Superior temporal gyrus (tissue), 1 donor: ENCODE results near the gene DOCK7.
"Not testable (repeated sequence)": the region's sequence is repeated elsewhere in the genome, so short reads cannot be mapped to it uniquely, and the experiment has no call there.

Experiments used
- DNase-seq: peaks from one replicate; pipeline ENCODE4 v3.0.0-alpha.2; 2016; ENCODE audit errors: extremely low spot score

Gene DOCK7

DNA sequence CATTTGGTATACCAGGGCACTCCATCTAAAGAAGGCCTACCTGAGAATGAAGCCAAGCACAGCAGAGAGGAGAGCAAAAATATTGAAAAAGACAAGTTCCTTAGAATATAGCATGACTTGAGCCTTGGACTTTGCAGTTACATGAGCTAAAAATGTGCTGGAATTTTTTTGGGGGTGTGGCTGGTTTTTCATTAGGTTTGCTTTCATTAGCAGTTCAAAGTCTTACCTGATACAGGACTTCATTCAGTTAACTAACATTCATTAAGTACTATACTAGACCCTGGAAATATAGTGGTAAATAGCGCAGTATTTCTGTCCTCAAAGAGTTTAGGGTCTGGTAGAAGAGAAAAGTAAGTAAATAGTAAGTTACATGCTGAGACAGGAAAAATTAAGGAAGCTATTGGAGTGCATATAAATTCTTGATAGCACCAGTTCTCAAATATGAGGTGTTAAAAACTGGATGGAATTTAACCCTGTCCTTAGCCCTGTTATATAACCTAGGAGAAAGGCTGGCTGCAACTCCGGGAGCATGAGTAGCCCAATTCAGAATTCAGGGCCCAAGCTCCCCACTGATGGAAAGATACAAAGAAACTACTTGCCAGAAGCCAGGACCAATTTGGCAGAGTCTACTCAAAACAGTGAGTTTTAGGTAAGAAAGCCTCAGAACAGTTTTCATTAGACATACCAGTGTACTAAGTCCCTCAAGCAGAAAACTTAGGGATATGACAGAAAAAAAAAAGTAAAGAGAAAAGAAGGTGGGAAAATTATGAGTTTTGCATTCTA, 3.1 kb upstream of the DOCK7 start:
- no peak for DNase-seq

DNA sequence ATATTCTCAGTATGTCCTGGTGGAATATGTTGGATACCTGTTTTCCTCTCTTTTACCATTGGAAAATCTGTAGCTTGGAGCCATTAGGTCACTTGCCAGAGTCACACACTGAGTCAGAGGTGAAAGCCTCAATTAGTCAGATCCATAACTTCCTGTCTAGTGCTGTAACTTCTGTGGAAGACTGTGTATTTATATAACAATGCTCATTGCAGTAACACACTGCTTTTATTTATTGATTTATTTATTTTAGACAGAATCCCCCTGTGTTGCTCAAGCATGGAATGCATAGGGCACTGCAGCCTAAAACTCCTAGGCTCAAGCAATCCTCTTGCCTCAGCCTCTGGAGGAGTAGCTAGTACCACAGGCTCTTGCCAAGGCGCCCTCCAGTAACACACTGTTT, 1.3 kb upstream of the DOCK7 start:
- DNase-seq: no peak

DNA sequence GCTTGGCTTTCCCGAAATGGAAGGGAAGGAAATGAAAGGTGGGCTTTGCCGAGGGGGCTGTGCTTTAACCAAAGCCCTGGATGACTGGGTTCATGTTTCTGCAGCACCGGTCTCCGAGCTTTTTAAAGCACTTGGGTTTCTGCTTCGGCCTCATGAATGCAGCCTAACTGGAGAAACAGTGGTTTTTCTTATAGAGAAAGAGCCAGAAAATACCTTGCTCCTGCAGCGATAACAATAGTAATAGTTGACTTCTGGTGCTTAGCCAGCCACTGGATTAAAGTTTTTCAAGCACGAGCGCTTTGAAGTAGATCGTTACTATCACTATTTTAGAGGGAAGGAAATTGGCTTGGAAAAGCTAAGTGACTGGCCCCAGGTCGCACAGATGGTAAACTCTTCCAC, 500 bp upstream of the DOCK7 start:
- peak; percentile 52 for DNase-seq

DNA sequence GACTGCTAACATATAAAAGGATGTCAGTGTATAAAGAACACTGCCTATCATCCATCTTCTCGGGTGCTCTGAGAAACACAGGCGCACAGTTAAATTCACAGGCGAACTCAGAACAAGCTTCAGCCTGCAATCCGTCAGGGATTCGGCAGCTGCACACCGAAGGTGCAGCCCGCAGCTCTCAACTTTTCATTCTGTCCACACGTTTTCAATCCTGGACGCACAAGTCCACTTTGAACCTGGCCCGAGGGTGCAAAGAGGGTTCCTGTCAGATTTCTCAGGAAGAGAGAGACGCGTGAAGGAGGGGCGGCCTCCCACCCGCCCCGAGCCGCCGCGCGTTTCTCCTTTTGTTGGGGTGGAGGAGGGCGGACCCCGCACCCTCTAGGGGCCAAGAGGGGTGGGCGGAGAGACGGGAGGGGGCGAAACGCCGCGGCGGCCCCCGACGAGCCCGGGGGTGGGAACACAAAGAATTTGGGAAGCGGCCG, 724 bp downstream of the DOCK7 start:
- peak; percentile 48 for DNase-seq

DNA sequence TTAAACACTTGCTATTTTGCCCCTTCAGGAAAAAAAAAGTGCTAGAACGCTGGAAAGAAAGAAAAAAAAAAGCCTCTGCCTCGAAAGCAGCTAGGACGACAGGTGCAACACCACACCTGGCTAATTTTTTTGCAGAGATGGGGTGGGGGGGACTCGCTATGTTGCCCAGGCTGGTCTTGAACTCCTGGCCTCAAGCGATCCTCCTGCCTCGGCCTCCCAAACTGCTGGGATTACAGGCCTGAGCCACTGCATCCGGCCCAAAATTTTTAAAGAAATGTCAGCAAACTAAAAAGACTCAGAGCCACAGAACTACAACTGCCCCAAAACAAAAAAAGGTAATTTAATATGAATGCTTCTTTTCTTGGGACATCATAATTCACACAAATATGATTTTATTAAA, 1.4 kb downstream of the DOCK7 start:
- DNase-seq: no peak

DNA sequence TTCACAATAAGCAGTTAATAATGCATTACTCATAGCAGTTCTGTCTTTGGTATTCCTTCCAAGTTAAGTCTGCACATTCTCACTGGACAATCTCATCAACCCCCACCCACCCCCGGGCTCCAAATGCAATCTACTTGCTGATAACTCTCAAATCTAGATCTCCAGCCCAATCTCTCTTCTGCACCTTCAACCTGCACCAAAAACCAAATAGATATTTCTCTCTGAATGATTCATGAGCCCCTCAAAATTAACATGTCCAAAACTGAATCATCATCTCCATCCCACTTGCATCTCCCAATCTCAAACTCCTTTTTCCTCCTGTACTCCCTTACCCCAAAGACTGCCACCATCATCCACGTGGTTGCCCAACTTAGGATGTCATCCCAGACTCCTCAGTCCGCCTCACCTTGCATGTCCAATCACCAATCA, 2.7 kb downstream of the DOCK7 start:
- no peak for DNase-seq

DNA sequence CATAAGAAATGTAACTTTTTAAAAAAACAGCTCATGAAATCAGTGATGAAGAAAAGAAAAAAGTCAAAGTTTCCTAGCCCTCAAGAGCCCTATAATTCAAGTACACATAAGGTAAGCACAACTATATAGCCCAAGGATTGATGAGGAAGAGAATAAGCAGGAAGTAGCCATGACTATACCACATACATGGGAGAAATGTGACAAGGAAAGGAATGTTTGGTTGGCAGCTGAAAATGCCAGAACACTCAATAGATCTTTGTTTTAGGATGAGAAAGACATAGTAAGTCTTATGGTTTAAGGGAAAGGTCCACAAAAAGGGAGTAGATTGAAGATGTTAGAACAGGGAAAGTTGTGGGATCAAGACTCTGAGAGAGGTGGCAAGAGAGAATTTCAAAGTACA, 5.7 kb downstream of the DOCK7 start:
- DNase-seq: no peak

DNA sequence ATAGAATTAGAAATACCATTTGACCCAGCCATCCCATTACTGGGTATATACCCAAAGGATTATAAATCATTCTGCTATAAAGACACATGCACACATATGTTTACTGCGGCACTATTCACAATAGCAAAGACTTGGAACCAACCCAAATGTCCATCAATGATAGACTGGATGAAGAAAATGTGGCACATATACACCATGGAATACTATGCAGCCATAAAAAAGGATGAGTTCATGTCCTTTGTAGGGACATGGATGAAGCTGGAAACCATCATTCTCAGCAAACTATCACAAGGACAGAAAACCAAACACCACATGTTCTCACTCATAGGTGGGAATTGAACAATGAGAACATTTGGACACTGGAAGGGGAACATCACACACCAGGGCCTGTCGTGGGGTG, 7.2 kb downstream of the DOCK7 start:
- not testable (repeated sequence) for DNase-seq

DNA sequence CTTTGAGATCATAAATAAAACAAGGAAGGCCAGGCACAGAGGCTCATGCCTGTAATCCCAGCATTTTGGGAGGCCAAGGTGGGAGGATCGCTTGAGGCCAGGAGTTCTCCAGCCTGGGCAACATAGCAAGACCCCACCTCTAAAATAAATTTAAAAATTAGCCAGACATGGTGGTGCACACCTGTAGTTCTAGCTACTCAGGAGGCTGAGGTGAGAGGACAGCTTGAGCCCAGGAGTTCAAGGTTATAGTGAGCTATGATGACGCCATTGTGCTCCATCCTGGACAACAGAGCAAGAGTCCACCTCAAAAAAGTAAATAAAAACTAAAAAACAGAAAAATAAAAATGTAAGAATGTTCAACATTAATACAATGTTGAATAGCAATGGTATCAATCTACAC, 10.4 kb downstream of the DOCK7 start:
- DNase-seq: not testable (repeated sequence)

DNA sequence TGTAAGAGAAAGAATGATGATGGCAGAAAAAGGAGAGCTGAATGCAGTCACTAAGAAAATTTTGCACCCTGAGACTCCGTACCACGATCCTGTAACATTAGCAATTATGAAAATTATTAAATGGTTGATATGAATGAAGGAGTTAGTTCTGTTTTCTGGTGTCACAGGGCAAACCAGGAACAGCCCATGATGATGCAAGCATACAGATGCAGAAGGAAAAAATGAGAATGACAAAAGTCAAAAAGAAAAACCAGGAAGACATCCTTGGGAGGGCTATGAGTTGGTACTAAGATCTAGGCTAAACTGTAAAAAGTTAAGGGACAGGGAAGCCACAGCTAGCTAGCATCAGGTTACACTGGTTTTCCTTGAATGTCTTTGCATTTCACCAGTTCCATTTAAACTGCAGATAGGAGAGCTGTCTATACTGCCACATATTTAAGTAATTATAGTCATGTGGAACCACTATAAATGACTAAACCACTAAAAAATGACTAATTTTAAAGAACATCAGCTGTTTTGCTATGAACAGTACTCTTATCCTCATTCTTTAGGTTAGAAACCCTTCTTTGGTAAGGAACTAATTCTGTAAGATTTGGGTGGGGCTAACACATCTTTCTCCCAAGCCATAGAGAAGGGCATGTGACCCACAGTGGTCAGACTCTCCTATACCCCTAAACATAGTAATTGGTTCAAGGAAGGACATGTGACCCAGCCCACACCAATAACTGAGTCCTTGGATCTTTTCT, 11.4 kb downstream of the DOCK7 start:
- DNase-seq: no peak

DNA sequence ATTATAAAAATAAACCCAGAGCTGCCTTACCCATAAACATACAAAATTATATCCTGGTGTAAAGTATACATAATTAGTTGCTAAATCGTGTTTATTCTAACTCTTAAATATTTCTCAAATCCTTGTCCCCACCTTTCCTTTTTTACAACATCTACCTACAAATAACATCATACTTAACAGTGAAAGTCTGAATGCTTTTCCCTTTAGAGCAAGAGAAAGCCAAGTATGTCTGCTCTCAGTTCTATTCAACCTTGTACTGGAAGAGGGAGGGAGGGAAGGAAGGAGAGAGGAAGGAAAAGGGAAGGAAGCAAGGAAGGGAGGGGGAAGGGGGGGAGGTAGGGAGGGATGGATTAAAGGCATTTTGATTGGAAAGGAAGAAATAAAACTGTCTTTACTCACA, 14.6 kb downstream of the DOCK7 start:
- no peak for DNase-seq

DNA sequence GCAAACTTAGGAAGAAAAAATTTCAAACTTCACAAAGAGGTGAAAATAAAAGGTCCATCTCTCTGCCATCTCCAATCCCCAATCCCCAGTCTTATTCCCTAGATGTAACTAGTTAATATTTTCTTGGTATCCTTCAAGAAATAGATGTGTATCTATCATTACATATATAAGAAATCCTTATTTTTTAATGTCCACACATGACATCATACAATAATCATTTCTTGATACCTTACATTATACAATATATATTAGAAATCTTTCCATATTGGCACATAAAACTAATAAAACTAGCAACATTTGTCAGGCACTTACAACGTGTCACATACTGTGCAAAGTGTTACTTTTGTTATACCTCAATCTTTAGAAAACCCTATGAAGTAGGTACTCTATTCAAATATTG, 16.2 kb downstream of the DOCK7 start:
- no peak for DNase-seq

DNA sequence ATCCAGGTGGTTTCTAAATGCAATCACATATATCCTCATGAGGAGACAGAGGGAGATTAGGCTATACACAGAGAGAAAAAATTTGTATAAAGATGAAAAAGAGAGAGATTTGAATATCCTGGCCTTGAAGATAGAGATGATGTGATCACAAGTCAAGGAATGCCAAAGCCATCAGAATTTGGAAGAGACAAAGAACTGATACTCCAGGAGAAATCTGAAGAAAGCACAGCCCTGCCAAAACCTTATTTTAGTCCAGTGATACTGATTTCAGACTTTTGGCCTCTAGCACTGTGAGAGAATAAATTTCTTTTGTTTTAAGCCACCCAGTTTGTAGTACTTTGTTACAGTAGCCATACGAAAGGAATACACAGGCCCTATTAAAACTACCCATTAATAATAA, 33.4 kb downstream of the DOCK7 start:
- DNase-seq: no peak

DNA sequence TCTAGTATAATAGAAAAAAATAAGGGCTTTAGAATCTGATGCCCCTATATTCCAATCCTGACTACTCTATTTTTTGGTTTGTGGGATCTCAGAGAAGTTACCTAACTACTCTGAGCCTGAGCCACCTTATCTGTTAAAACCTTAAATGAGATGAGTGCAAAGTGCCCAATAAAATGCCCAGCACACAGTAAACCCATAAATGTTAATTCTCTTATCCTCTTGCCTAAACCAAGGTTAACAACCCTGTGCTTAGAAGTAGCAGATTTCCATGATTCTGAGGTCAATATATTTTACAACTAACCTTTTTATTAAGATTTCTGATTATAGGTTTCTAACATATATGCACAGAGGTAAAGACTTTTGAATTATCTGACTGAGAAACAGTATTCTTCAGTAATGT, 35.8 kb downstream of the DOCK7 start:
- DNase-seq: no peak

DNA sequence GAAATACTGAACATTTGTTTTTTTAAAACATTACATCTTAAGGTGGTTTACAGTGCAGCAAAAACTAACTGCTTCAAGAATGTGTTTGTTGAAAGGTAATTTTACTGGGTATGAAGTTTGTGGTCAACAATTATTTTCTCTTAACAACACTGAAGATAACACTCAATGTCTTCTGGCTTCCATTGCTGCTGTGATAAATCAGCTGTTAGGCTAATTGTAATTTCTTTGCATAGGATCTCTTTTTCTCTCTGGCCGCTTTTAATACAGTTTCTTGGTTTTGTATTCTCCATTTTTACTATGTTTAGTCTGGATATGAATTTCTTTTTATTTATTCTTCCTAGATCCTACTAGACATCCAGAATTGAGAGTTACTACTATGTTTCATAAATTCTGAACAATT, 44.9 kb downstream of the DOCK7 start:
- DNase-seq: no peak

DNA sequence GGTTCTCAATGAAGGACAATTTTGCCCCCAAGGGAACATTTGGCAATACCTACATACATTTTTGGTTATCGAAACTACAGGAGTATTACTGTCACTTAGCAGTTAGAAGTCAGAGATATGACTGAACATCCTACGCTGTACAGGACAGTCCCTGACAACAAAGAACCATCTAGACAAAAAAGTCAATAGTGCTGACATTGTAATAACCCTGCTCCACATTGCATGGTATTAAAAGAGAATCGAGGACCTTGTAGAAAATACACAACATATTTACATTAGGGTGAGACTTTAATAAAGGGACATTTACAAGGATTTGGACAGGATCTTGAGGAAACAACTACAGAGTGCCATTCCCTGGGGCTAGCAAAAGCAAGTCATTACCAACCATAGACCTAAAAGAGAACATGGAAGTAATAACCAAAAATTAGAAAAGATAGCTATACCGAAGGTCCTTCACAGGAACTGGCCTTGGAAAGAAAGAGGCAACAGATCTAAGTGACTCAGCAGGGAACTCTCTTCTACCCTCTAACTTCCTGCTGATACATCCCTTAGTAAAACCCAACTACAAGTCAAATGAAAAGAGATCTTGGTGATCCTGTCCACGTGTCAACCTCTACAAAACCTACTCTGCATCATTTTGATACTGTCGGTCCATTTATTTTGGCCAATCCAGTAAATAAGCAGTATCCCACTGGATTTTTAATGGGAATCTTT, 50.6 kb downstream of the DOCK7 start:
- DNase-seq: no peak

DNA sequence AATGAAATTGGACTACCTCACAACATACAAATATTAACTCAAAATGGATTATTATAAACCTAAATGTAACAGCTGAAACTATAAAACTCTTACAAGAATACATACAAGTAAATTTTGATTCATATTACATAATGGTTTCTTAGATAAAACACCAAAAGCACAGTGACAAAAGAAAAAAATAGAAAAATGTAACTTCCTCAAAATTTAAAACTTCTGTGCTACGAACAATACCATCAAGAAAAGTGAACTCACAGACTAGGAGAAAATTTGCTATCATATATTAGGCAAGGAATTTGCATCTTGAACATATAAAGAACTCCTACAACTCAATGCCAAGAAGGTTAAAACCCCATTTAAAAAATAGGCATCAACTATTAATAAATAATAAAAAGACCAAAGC, 59.7 kb downstream of the DOCK7 start:
- no peak for DNase-seq

DNA sequence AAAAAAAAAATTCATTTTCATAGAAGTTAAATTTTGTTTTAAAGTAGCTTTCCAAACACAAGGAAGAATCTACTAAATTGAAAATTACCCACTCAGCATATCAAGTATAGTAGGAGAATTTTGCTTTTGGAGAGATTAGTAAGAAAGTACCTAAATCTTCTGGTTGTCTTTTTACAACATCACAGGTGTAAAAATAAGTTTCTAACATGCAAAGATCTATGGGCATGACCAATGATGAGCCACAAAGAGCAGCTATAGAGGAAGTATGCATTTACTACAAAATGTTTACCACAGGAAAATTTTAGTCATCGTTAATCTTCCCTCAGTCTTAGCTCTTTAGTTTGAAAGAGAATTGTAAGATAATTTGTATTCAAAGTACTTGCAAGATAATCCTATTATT, 62.8 kb downstream of the DOCK7 start:
- DNase-seq: no peak

DNA sequence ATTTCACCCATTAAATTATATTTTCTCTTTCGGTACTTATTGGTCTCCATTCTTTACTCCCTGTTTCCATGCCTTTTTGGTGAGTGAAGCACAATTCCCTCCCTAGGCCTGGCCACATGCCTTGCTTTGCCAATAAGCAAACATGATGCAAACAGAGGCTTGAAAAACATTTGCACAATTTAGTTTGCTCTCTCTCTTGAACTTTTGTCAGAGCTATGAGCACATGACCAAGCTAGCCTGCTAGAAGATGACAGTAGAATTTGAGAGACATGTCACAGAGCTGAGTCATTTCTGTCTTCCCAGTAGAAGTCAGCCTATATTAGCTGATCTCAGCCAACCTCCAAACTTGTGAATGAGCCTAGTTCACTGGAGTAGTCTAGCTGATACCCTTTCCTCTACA, 66.3 kb downstream of the DOCK7 start:
- DNase-seq: no peak

DNA sequence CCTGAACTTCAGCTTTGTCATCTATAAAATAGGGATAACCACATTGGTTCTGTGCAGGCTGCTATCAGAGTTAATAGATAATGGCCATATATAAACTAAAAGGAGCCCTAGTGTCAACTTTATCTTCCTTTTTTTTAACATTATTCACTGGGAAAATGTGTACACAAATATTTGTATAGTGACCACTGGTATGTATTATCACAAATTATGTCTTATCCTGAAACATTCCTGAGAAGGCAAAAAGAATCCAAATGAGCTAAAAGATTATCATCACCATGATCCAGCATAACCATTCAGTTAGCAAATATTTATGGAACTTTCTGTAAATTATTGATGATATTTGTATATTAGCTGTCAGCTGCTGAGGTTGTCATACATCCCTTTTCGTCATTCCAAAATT, 74.3 kb downstream of the DOCK7 start:
- DNase-seq: no peak

DNA sequence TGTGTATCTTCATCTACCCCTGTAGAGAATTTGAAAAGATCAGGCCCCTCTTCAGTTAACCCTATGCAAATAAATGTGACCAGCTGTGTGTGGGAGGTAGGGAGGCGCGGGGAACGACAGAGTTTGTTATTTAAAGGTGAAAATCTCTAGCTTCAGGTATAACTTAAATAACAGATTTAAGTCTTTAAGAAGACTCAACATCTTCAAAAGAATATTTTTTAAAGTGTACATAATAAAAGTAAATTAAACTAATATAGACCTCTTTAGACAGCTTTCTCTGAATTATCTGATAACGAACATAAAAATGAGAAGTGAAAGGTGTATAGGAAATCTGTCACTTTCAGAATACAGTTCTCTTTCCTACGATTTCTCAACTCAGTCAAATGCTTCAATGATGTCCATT, 74.9 kb downstream of the DOCK7 start:
- DNase-seq: no peak

DNA sequence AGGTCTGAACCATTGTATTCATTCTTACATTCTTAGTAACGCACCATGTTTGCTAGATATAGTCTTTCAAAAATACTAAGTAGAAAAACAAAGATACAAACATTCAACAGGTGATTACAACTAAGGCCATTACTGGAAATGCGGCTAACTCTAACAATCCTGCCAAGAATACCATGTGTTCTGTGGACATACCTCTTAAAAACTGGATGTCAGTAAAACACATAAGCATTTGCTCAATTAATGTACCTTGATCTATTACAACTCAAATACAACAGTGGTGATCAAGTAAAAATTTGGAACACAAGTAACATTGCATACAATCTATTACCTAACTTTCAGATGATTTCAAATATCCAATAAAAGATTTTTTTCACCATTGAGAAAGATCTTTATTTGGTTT, 75.4 kb downstream of the DOCK7 start:
- DNase-seq: no peak

DNA sequence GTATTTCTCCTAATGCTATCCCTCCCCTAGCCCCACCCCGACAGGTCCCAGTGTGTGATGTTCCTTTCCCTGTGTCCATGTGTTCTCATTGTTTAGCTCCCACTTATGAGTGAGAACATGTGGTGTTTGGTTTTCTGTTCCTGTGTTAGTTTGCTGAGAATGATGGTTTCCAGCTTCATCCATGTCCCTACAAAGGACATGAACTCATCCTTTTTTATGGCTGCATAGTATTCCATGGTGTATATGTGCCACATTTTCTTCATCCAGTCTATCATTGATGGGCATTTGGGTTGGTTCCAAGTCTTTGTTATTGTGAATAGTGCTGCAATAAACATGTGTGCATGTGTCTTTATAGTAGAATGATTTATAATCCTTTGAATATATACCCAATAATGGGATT, 77.6 kb downstream of the DOCK7 start:
- DNase-seq: not testable (repeated sequence)
